Suppressor macrophage treated with lipopolysaccharide for 1 hour (primary cell): ENCODE results near the gene PCDHB11.
"Not testable (repeated sequence)": the region's sequence is repeated elsewhere in the genome, so short reads cannot be mapped to it uniquely, and the experiment has no call there.

Source experiments
- DNase-seq, 3 donors: peaks; one replicate each; pipeline ENCODE4 v3.0.0-alpha.2; 2020 to 2022

Gene PCDHB11

GRCh38 chr5:141188682-141189081, 10.7 kb upstream of the PCDHB11 start:
- not testable (repeated sequence) for DNase-seq

GRCh38 chr5:141189131-141189530, 10.3 kb upstream of the PCDHB11 start:
- DNase-seq: not testable (repeated sequence)

- DNase-seq: peak in 2 of 3 donors; percentile 4 to 25
Measured at GRCh38 chr5:141192110-141192725, 7.2 kb upstream of the PCDHB11 start, which contains the start of gene PCDHB10. Gene PCDHB10, plus strand, starts transcription at chr5:141192353. Its CDS starts 200 bp downstream, at chr5:141192553.

- DNase-seq: not testable (repeated sequence)
Measured at GRCh38 chr5:141194332-141194731, 5.1 kb upstream of the PCDHB11 start.

- DNase-seq: no peak
Measured at GRCh38 chr5:141196363-141196762, 3.1 kb upstream of the PCDHB11 start.

- DNase-seq: not testable (repeated sequence)
Measured at GRCh38 chr5:141201126-141201525, 1.7 kb downstream of the PCDHB11 start.

DNA sequence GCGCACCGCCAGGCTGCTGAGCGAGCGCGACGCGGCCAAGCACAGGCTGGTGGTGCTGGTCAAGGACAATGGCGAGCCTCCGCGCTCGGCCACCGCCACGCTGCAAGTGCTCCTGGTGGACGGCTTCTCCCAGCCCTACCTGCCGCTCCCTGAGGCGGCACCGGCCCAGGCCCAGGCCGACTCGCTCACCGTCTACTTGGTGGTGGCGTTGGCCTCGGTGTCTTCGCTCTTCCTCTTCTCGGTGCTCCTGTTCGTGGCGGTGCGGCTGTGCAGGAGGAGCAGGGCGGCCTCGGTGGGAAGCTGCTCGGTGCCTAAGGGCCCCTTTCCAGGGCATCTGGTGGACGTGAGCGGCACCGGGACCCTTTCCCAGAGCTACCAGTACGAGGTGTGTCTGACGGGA, 2.2 kb downstream of the PCDHB11 start:
- DNase-seq: not testable (repeated sequence)

DNA sequence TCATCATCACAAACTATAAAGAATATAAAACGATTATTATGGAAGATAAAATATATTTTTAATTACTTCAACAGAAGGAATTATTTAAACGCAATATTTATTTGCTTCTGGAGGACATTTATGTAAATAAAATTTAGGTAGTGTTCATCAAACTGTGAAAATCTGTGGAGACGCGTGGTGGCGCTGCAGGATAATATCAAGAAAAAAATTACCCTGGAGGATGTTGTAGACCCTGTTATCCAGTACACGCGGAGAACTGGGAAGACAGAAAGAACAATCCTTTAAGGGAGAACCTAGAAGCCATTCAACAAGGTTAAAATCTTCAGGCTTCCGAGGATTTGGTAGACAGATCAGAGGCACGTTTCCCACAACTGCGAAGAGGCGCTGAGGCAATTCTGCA, 9.1 kb downstream of the PCDHB11 start, which contains the start of gene PCDHB12:
Gene PCDHB12, plus strand, starts transcription at position 242 of the 400 bp plus-strand sequence. CDS start 189 bp downstream, outside the sequence.
- DNase-seq: no peak

- not testable (repeated sequence) for DNase-seq
Measured at GRCh38 chr5:141210281-141210680, 10.9 kb downstream of the PCDHB11 start.

DNA sequence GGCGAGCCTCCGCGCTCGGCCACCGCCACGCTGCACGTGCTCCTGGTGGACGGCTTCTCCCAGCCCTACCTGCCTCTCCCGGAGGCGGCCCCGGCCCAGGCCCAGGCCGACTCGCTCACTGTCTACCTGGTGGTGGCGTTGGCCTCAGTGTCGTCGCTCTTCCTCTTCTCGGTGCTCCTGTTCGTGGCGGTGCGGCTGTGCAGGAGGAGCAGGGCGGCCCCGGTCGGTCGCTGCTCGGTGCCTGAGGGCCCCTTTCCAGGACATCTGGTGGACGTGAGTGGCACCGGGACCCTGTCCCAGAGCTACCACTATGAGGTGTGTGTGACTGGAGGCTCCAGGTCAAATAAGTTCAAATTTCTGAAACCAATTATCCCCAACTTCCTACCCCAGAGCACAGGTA, 11.4 kb downstream of the PCDHB11 start:
- not testable (repeated sequence) for DNase-seq

GRCh38 chr5:141213656-141214339, 14.4 kb downstream of the PCDHB11 start, which contains the start of gene PCDHB13:
Gene PCDHB13, plus strand, starts transcription at chr5:141213919. Its CDS starts 205 bp downstream, at chr5:141214124.
- peak in 2 of 3 donors; percentile 1 to 10 for DNase-seq

DNA sequence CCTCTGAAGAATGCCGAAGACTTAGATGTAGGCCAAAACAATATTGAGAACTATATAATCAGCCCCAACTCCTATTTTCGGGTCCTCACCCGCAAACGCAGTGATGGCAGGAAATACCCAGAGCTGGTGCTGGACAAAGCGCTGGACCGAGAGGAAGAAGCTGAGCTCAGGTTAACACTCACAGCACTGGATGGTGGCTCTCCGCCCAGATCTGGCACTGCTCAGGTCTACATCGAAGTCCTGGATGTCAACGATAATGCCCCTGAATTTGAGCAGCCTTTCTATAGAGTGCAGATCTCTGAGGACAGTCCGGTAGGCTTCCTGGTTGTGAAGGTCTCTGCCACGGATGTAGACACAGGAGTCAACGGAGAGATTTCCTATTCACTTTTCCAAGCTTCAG, 15.2 kb downstream of the PCDHB11 start:
- DNase-seq: not testable (repeated sequence)

DNA sequence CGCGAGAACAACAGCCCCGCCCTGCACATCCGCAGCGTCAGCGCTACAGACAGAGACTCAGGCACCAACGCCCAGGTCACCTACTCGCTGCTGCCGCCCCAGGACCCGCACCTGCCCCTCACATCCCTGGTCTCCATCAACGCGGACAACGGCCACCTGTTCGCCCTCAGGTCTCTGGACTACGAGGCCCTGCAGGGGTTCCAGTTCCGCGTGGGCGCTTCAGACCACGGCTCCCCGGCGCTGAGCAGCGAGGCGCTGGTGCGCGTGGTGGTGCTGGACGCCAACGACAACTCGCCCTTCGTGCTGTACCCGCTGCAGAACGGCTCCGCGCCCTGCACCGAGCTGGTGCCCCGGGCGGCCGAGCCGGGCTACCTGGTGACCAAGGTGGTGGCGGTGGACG, 16.1 kb downstream of the PCDHB11 start:
- DNase-seq: not testable (repeated sequence)

- not testable (repeated sequence) for DNase-seq
Measured at GRCh38 chr5:141216035-141216434, 16.6 kb downstream of the PCDHB11 start.

GRCh38 chr5:141223112-141223783, 23.8 kb downstream of the PCDHB11 start, which contains the start of gene PCDHB14:
Gene PCDHB14, plus strand, starts transcription at chr5:141223343. Its CDS starts 163 bp downstream, at chr5:141223506.
- DNase-seq: peak in 2 of 3 donors; percentile 1 to 3

DNA sequence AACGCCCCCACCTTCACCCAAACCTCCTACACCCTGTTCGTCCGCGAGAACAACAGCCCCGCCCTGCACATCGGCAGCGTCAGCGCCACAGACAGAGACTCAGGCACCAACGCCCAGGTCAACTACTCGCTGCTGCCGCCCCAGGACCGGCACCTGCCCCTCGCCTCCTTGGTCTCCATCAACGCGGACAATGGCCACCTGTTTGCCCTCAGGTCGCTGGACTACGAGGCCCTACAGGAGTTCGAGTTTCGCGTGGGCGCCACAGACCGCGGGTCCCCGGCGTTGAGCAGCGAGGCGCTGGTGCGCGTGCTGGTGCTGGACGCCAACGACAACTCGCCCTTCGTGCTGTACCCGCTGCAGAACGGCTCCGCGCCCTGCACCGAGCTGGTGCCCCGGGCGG, 25.4 kb downstream of the PCDHB11 start:
- DNase-seq: not testable (repeated sequence)

DNA sequence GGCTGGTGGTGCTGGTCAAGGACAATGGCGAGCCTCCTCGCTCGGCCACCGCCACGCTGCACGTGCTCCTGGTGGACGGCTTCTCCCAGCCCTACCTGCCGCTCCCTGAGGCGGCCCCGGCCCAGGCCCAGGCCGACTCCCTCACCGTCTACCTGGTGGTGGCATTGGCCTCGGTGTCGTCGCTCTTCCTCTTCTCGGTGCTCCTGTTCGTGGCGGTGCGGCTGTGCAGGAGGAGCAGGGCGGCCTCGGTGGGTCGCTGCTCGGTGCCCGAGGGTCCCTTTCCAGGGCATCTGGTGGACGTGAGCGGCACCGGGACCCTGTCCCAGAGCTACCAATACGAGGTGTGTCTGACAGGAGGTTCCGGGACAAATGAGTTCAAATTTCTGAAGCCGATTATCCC, 26.0 kb downstream of the PCDHB11 start:
- DNase-seq: not testable (repeated sequence)

GRCh38 chr5:141234109-141234667, 34.8 kb downstream of the PCDHB11 start:
- no peak for DNase-seq

GRCh38 chr5:141235922-141236321, 36.5 kb downstream of the PCDHB11 start:
- DNase-seq: not testable (repeated sequence)

DNA sequence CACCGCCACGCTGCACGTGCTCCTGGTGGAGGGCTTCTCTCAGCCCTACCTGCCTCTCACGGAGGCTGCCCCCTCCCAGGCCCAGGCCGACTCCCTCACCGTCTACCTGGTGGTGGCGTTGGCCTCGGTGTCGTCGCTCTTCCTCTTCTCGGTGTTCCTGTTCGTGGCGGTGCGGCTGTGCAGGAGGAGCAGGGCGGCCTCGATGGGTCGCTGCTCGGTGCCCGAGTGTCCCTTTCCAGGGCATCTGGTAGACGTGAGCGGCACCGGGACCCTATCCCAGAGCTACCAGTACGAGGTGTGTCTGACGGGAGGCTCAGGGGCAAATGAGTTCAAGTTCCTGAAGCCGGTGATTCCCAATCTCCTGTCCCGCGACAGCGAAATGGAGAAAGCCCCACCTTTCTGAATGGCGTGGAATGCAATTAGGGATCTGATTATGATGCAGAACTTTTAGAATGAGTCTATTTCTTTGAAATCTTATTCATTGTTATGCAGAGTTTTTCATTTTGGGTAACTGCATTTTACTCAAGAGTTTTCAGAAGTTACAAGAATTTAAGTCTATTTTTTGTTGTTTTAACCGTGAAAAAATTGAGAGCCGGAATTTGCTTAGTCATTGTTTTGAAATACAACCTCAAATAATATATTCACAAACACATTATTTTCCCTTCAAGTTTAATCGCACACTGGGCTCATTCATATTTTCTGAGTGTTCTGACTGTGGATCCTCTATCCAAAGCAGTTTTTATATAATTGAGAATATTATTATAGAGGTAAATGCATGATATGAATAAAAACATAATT, 37.3 kb downstream of the PCDHB11 start:
- no peak for DNase-seq

DNA sequence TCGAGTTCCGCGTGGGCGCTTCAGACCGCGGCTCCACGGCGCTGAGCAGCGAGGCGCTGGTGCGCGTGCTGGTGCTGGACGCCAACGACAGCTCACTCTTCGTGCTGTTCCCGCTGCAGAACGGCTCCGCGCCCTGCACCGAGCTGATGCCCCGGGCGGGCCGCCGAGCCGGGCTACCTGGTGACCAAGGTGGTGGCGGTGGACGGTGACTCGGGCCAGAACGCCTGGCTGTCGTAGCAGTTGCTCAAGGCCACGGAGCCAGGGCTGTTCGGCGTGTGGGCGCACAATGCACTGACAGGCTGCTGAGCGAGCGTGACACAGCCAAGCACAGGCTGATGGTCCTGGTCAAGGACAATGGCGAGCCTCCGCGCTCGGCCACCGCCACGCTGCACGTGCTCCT, 42.1 kb downstream of the PCDHB11 start:
- no peak for DNase-seq

- DNase-seq: no peak
Measured at GRCh38 chr5:141245250-141245717, 45.9 kb downstream of the PCDHB11 start, which contains the start of gene PCDHB15. Gene PCDHB15, plus strand, starts transcription at chr5:141245395. Its CDS starts 184 bp downstream, at chr5:141245579.
